K562 (cell line): ENCODE data around the gene ZNF692. TPM values are rescaled to one million over a fixed set of nuclear protein-coding genes. Genes with fewer than 3 reads are reported as not detected.

Source experiments
- CBFA2T3 ChIP-seq: fragments of 450-650 bp; IDR thresholded peaks from 2 replicates; pipeline ENCODE4 v1.6.1; 2017
- CEBPZ ChIP-seq: fragments of 150-350 bp; IDR thresholded peaks from 2 replicates; pipeline ENCODE4 v1.6.1; 2014; ENCODE audit warnings: low read depth, mild to moderate bottlenecking, low read length, borderline replicate concordance
- CHCHD3 ChIP-seq: fragments of 250-450 bp; sonication (Bioruptor Pico); IDR thresholded peaks from 2 replicates; pipeline ENCODE4 v2.1.2; 2022; ENCODE audit warnings: mild to moderate bottlenecking
- CREB3 ChIP-seq: fragments of 450-650 bp; conservative IDR thresholded peaks from 2 replicates; pipeline ENCODE4 v1.6.1; 2016; ENCODE audit warnings: missing genetic modification characterization, low read depth, mild to moderate bottlenecking, missing compliant biosample characterization, moderate library complexity
- ETV6 ChIP-seq, 3 experiments: fragments of 150-350 bp in 1 of 3; sonication (generic) in 1 of 3; formaldehyde crosslinking in 1 of 3; IDR thresholded peaks; 2 replicates each; pipeline versions ENCODE4 v1.6.1 to v1.8.0; 2014 to 2022; ENCODE audit warnings: borderline replicate concordance in 2 of 3, low read depth in 2 of 3, antibody characterized with exemption in 1 of 3, low read length in 1 of 3, mild to moderate bottlenecking in 1 of 3, missing genetic modification reagents in 1 of 3
- HIVEP1 ChIP-seq: fragments of 250-450 bp; sonication (Bioruptor Pico); IDR thresholded peaks from 2 replicates; pipeline ENCODE4 v1.4.0; 2020; ENCODE audit warnings: mild to moderate bottlenecking
- HNRNPL ChIP-seq: fragments of 200-400 bp; formaldehyde crosslinking; IDR thresholded peaks from 2 replicates; pipeline ENCODE4 v1.6.1; 2017; ENCODE audit warnings: low read depth, mild to moderate bottlenecking, low read length
- RBM17 ChIP-seq: fragments of 200-400 bp; formaldehyde crosslinking; IDR thresholded peaks from 2 replicates; pipeline ENCODE4 v1.6.1; 2017; ENCODE audit warnings: low read depth, mild to moderate bottlenecking, low read length, borderline replicate concordance
- RREB1 ChIP-seq: fragments of 250-450 bp; sonication (Bioruptor Pico); IDR thresholded peaks from 2 replicates; pipeline ENCODE4 v1.4.0; 2020
- TEAD2 ChIP-seq: fragments of 450-650 bp; IDR thresholded peaks from 2 replicates; pipeline ENCODE4 v1.6.1; 2016; ENCODE audit warnings: missing genetic modification characterization, control low read depth, missing compliant biosample characterization
- ZBTB7A ChIP-seq: IDR thresholded peaks from 2 replicates; pipeline ENCODE4 v1.6.1; 2011; ENCODE audit warnings: low read depth, mild to moderate bottlenecking, low read length, moderate library complexity, borderline replicate concordance; ENCODE audit not compliant: control insufficient read depth
- ZNF239 ChIP-seq: fragments of 250-450 bp; sonication (Bioruptor Pico); IDR thresholded peaks from 2 replicates; pipeline ENCODE4 v1.4.0; 2020; ENCODE audit warnings: mild to moderate bottlenecking
- ZNF707 ChIP-seq: fragments of 250-450 bp; sonication (Bioruptor Pico); conservative IDR thresholded peaks from 2 replicates; pipeline ENCODE4 v1.8.0; 2022; ENCODE audit warnings: inconsistent platforms, mild to moderate bottlenecking, moderate library complexity
- polyA plus RNA-seq, 8 experiments: library from polyadenylated mRNA; depleted of rRNA in 4 of 8; stranded (reverse) in 5 of 8; unstranded in 3 of 8; fragments of >200 nt; fragmentation: Nextera tagmentation in 2 of 8; fragmentation: Illumina TruSeq in 1 of 8; extraction: Ambion mirVana in 2 of 8; extraction: Trizol in 1 of 8; gene quantifications; 2 replicates each; pipeline versions ENCODE4 v1.2.1 to v1.2.3, GENCODE V29; 2011 to 2014; ENCODE audit warnings: inconsistent platforms in 1 of 8, missing spikeins in 1 of 8
- total RNA-seq, 7 experiments: library from RNA; depleted of rRNA in 6 of 7; stranded (reverse); fragments of >200 nt in 6 of 7; fragmentation: Illumina TruSeq in 2 of 7; extraction: Trizol in 2 of 7; gene quantifications; 2 replicates each; pipeline versions ENCODE4 v1.2.1 to v1.2.3, GENCODE V29; 2011 to 2021; ENCODE audit warnings: low replicate concordance in 1 of 7
- TF ChIP-seq, protein P1 (sequence below): sonication (generic); formaldehyde crosslinking; IDR thresholded peaks from 2 replicates; pipeline ENCODE4 v1.8.0; 2022; ENCODE audit warnings: mild to moderate bottlenecking, missing genetic modification reagents

Gene ZNF692
- total and polyA plus RNA-seq, 9 of the 15 experiments (the other 6 are each of a cell fraction or from before 2014, with no cell fraction given) = 8.4 to 143 (median 55.9) TPM

DNA sequence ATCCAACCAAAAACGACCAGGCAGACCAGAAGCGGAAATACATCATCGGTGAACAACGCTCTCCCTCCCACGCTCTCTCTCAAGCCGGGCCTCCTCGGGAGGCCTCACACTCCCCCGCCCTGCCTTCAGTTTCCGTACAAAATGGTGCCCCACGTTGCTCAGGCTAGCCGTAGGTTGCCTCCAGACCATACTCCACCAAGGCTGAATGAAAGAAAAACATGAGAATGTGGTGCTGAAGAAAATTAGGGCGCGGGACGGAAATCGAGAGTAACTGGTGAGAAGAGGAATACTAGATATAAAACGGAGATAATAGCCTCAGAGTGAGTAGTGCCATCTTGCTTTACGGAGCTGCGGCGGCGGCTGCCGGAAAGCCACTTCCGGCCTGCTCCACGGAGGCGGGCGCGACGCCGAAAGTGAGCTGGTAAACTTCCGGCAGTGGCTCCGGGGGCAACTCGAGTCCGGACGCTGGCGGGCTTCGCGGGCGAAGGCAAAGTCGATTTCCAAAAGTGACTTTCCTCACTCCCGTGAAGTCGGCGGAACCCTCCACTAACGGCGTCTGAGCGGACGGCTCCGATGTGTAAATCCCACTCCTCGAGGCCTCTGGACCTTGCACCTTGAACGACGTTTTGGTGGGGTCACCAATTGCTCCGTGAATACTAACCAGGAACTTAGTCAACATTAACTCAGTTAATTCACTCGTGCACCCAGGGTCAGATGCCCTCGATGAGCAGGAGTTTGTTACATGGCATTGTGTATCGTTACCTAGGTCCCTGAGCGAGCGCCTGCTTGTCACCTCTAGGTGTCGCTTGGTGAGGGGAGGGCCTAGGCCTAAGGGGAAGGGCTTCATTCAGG is 32.8 kb downstream of the ZNF692 start, which contains the start of gene SH3BP5L (continued):
- TF ChIP-seq, protein P1, sequence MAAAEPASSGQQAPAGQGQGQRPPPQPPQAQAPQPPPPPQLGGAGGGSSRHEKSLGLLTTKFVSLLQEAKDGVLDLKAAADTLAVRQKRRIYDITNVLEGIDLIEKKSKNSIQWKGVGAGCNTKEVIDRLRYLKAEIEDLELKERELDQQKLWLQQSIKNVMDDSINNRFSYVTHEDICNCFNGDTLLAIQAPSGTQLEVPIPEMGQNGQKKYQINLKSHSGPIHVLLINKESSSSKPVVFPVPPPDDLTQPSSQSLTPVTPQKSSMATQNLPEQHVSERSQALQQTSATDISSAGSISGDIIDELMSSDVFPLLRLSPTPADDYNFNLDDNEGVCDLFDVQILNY (CRISPR knock-in tag) = no peak; the same call in 1 of the 2 replicates
- no peak for TF ChIP-seq ZNF707 (CRISPR knock-in tag)
- no peak for TF ChIP-seq HIVEP1
- no peak for TF ChIP-seq CBFA2T3
- TF ChIP-seq ZNF239 (CRISPR knock-in tag) = peak; percentile 42
- TF ChIP-seq ETV6 (IDR thresholded peaks at IDR 0.05; ENCODE audit: borderline replicate concordance in 1 of 2, low read depth in 2 of 2, low read length in 1 of 2) = no peak; a peak in 1 of 4 replicates
- no peak for TF ChIP-seq ETV6 (CRISPR knock-in tag; IDR thresholded peaks at IDR 0.05; ENCODE audit: borderline replicate concordance)
- 0 out of 2 replicates have a peak, but pooled peaks have one; percentile 11 for TF ChIP-seq CEBPZ
- no peak for TF ChIP-seq RREB1
- TF ChIP-seq CHCHD3 (CRISPR knock-in tag) = no peak; the same call in 1 of the 2 replicates
- TF ChIP-seq RBM17 = no peak
- TF ChIP-seq ZBTB7A = no peak
- TF ChIP-seq HNRNPL = no peak
- no peak for TF ChIP-seq TEAD2 (tag)
- TF ChIP-seq CREB3 (tag) = peak; percentile 84
